ENCODE results near the gene GSTCD.
"Not testable (repeated sequence)": the region's sequence is repeated elsewhere in the genome, so short reads cannot be mapped to it uniquely, and the experiment has no call there.

The GSTCD gene

GRCh38 chr4:105715692-105716278 lies 7.2 kb downstream of the GSTCD start:
- no peak for DNase-seq

- no peak for DNase-seq
These were observed 10.6 kb downstream of the GSTCD start for GRCh38 chr4:105719204-105719603.

DNA sequence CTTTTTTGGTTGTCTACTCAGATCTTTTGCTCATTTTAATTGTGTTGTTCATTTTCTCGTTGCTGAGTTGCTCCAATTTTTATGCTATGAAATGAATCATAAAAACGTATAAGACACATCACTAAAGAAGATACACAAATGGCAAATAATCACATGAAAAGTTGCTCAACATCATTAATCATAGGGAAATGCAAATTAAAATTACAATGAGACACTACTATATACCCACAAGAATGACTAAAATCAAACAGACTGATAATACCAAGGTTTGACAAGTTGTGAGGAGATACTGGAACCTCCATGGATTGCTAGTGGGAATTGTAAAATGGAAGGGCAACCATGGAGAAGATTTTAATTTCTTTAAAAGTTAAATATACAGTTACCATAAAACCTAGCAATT lies 17.0 kb downstream of the GSTCD start:
- no peak for DNase-seq

GRCh38 chr4:105729895-105730294 lies 21.3 kb downstream of the GSTCD start:
- DNase-seq, result not testable (repeated sequence)

DNA sequence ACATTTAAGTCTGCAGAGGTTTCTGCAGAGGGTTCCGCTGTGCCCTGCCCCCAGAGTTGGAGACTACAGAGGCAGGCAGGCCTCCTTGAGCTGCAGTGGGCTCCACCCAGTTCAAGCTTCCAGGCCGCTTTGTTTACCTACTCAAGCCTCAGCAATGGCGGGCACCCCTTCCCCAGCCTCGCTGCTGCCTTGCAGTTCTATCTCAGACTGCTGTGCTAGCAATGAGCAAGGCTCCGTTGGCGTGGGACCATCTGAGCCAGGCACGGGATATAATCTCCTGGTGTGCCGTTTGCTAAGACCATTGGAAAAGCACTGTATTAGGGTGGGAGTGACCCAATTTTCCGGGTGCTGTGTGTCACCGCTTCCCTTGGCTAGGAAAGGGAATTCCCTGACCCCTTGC lies 26.6 kb downstream of the GSTCD start:
- not testable (repeated sequence) for DNase-seq

DNA sequence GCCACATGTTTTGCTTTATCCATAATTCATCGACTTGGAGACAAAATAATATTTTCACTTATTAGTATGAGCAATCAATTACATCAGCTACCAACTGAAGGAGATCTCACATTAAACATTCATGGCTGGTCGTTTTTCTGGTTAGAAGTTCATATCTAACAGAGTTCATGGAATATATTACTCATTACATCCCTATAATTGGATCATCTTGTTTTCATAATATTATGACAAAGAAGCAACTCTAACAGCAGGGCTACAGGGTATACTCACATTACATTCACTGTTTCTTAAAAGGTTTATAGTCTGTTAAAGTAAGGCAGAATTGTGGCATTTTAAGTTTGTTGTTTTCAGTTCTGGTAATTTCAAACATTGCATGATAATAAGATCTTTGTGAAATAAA lies 33.0 kb downstream of the GSTCD start:
- DNase-seq, result no peak

DNA sequence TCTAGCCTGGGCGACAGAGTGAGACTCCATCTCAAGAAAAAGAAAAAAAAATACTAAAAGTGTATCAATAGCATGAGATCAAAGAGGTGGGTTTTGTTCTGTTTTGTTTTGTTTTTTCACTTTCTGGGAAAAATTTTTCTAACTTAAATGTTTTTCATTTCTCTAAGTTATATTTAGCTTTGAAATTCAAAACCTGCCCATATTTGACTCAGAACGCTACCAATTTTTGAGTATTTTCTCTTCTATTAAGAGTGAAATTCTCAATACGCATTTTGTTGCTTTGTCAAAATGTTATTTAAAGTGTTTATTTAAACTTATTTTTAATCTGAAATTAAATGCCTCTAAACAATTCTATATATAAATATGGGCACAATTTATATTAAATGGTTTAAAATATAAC lies 39.6 kb downstream of the GSTCD start:
- DNase-seq, result no peak

- DNase-seq, result no peak
These were observed 43.2 kb downstream of the GSTCD start for GRCh38 chr4:105751718-105752299.

- no peak for DNase-seq
These were observed 44.8 kb downstream of the GSTCD start for GRCh38 chr4:105753361-105753760.

- no peak for DNase-seq
These were observed 46.8 kb downstream of the GSTCD start for GRCh38 chr4:105755375-105755774.

DNA sequence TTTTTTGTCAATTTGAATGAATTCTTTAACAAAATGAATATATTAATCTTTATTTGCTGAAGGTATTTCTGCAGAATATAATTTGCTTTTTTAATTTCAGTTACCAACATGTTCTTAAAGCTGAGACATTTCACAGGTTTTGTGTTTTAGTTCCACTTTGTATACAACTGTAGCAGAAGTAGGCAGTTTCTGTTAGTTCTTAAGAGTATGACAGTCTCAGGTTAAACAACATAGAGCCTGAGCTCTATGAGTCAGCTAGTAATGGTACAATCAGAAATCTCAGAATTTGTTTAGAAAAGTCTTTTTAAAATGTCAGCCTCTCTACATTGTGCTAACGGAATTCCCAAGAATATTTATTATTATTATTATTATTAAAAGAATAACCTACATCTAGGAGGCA lies 50.4 kb downstream of the GSTCD start:
- DNase-seq, result no peak

DNA sequence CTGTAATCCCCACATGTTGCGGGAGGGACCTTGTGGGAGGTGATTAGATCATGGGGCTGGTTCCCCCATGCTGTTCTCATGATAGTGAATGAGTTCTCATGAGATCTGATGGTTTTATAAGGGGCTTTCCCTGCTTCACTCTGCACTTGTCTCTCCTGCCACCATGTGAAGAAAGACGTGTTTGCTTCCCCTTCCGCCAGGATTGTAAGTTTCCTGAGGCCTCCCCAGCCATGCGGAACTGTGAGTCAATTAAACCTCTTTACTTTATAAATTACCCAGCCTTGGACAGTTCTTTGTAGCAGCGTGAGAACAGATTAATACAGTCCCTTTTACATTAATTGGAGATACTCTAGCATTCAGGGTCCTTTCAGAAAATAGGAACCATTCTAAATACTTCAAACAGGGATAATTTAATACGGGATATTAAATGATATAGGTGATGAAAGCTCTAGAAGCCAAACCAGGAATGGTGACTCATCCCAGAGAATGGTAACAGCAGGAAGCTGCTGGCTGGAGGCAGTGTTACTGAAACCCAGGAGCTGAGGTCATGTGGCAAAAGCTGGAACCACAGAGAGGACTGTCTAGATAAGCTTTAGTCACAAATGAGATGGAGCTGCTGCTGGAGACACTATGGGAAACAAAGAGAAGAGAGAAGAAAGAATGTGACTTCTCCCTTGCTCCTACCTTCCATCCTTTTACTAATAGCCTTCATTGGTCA lies 57.3 kb downstream of the GSTCD start:
- no peak for DNase-seq

- DNase-seq, result no peak
These were observed 59.0 kb downstream of the GSTCD start for GRCh38 chr4:105767579-105767978.

- DNase-seq, result not testable (repeated sequence)
These were observed 61.9 kb downstream of the GSTCD start for GRCh38 chr4:105770524-105770923.

DNA sequence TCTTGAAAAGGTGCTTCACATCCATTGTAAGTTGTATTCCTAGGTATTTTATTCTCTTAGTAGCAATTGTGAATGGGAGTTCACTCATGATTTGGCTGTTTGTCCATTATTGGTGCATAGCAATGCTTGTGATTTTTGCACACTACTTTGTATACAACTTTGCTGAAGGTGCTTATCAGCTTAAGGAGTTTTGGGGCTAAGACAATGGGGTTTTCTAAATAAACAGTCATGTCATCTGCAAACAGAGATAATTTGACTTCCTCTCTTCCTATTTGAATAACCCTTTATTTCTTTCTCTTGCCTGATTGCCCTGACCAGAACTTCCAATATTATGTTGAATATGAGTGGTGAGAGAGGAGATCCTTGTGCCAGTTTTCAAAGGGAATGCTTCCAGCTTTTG lies 63.5 kb downstream of the GSTCD start:
- not testable (repeated sequence) for DNase-seq

DNA sequence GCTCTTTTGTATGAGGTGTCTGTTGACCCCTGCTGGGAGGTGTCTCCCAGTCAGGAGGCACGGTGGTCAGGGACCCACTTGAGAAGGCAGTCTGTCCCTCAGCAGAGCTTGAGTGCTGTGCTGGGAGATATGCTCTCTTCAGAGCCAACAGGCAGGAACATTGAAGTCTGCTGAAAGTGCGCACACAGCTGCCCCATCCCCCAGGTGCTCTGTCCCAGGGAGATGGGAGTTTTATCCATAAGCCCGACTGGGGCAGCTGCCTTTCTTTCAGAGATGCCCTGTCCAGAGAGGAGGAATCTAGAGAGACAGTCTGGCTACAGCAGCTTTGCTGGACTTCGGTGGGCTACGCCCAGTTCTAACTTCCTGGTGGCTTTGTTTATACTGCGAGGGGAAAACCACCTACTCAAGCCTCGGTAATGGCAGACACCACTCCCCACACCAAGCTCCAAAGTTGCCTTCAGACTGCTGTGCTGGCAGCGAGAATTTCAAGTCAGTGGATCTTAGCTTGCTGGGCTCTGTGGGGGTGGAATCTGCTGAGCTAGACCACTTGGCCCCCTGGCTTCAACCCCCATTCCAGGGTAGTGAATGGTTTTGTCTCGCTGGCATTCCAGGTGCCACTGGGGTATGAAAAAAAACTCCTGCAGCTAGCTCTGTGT lies 67.3 kb downstream of the GSTCD start:
- not testable (repeated sequence) for DNase-seq

- DNase-seq, result no peak
These were observed 71.6 kb downstream of the GSTCD start for GRCh38 chr4:105780176-105780575.

GRCh38 chr4:105784761-105785160 lies 76.2 kb downstream of the GSTCD start:
- DNase-seq, result no peak

DNA sequence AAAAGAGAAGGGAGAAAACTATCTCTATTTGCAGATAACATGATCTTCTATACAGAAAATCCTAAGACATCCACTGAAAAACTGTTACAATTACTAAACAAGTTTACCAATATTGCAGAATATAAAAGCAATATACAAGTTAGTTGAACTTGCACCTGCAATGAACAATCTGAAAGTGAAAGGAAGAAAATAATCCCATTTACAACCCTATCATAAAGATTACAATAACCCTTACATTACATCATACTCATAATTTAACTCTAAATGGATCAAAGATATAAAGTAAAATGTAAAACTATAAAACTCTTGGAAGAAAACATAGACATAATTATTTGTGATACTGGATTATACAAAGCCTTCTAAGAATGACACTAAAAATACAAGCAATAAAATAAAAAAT lies 77.2 kb downstream of the GSTCD start:
- no peak for DNase-seq

- no peak for DNase-seq
These were observed 78.2 kb downstream of the GSTCD start for GRCh38 chr4:105786748-105787147.

DNA sequence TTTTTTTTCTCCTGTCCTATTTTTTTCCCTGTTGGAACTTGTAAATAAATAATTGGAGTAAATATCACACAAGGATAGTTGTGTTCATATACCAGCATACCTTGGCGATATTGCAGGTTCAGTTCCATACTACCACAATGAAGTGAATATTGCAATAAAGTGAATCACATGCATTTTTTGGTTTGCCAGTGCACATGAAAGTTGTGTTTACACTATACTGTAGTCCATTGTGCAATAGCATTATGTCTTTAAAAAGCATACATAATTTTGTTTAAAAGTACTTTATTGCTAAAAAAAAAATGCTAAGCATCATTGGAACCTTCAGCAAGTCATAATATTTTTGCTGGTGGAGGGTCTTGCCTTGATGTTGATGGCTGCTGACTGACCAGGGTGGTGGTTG lies 88.6 kb downstream of the GSTCD start:
- DNase-seq, result no peak

DNA sequence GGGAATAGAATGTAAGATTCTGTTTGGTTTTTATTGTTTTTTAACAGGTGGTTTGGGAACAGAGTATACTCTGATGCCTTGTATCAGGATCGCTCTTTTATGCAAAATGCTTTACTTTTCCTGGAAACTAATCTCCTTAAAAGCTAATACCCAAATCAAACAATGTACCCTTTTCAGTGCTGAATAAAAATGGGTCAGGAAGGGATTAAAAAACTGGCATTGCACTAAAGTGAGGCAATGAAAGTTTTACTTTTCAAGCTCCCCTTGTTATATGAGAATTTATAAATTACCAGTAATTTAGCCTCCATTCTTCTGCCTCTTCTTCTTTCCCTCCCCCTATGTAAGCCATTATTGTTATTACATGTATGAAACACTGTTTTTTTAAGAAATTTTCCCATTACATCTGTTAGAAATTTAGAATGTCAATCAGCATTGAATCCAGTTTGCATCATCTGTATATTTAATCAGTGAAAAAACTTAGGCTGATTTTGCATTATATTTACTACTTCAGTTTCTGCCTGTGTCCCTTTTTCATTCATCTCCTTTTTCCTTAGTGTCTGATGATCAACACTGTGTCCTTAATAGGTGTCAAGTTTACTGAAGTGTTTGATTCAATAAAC lies 97.0 kb downstream of the GSTCD start:
- no peak for DNase-seq

DNA sequence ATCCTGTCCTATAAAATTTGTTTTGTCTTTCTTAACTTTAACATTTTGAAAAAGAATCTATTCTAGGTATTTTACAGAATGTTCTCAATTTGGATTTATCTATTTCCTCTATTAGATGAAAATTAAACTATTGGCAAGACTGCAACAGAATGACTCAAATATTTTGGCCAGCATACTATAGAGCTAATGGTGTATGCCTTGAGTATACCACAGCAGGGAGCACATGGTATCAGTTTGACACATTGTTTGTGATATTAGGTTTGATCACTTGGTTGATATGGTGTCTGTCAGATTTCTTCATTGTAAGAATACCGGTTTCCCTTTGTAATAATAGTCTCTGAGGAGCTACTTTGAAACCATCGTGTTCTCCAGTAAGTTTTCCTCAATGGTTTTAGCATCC lies 98.9 kb downstream of the GSTCD start:
- no peak for DNase-seq
